Heart right ventricle (tissue), 16 donors: ENCODE measurements around the gene RHCE. TPM values are rescaled to one million over a fixed set of nuclear protein-coding genes. Genes with fewer than 3 reads are reported as not detected.
"Not testable (repeated sequence)": the region's sequence is repeated elsewhere in the genome, so short reads cannot be mapped to it uniquely, and the experiment has no call there.

Source experiments
- ATAC-seq, 8 donors: fragments of 200-7000 bp; cut with Tn5 transposase; one replicate each; pipeline ENCODE4 v1.9.1; 2020; ENCODE audit warnings: mild to moderate bottlenecking in 8 of 8, moderate library complexity in 8 of 8, moderate number of reproducible peaks in 1 of 8
- DNase-seq, 2 donors: peaks; one replicate each; pipeline ENCODE4 v3.0.0-alpha.2; 2020
- H3K27ac ChIP-seq, 10 donors: fragments of 200-600 bp; sonication (generic) in 2 of 10; one replicate each; pipeline versions ENCODE4 v1.5.0 to v1.8.0; 2020 to 2022; ENCODE audit warnings: mild to moderate bottlenecking in 3 of 10
- H3K27me3 ChIP-seq, 7 donors: fragments of 200-600 bp; one replicate each; pipeline ENCODE4 v1.8.0; 2021 to 2022; ENCODE audit warnings: mild to moderate bottlenecking in 2 of 7
- H3K36me3 ChIP-seq, 9 donors: fragments of 200-600 bp; sonication (generic) in 1 of 9; one replicate each; pipeline versions ENCODE4 v1.5.0 to v1.8.0; 2020 to 2022; ENCODE audit warnings: mild to moderate bottlenecking in 2 of 9
- H3K4me1 ChIP-seq, 9 donors: fragments of 200-600 bp; sonication (generic) in 1 of 9; one replicate each; pipeline versions ENCODE4 v1.5.0 to v1.8.0; 2020 to 2022; ENCODE audit warnings: mild to moderate bottlenecking in 4 of 9
- H3K4me3 ChIP-seq, 10 donors: fragments of 200-600 bp; sonication (generic) in 2 of 10; one replicate each; pipeline versions ENCODE4 v1.5.0 to v1.8.0; 2020 to 2022; ENCODE audit warnings: mild to moderate bottlenecking in 7 of 10, moderate library complexity in 2 of 10
- H3K9me3 ChIP-seq, 11 donors: fragments of 200-600 bp in 10 of 11; sonication (generic) in 2 of 11; one replicate each; pipeline versions ENCODE4 v1.5.0 to v1.8.0; 2013 to 2022; ENCODE audit warnings: mild to moderate bottlenecking in 2 of 11, control low read depth in 1 of 11, moderate library complexity in 1 of 11
- intact Hi-C, 10 donors: fragments of 100-400 bp; cut with DNase I; formaldehyde crosslinking; loops; one replicate each; pipeline versions ENCODE4 v1.11.1 to v1.14.2; 2022
- polyA plus RNA-seq, 2 donors: library from polyadenylated mRNA; stranded (reverse); fragments of 200-250 nt; gene quantifications; one replicate each; pipeline ENCODE4 v1.2.3, GENCODE V29; 2013
- total RNA-seq, 10 donors: library from RNA; stranded (reverse); fragmentation: NEBNext Ultra II Directional in 3 of 10; extraction: Animal tissue kit (Norgen Biotek cat#: 25700) in 3 of 10; gene quantifications; one replicate each; pipeline versions ENCODE4 v1.2.1 to v1.2.4, GENCODE V29; 2021 to 2023
- donor health status: Arrhythmogenic right ventricular cardiomyopathy.
- donor health status: ischemic (EF 13 %, LVEDD 7.1; RV severe dilation, severe dysfunction).
- donor health status: healthy with polysubstance abuse.
- donor health status: DM: no; HTN: yes; CAD: no.
- donor health status: DM: no; HTN: no; CAD: no.
- donor health status: ischemic (EF 25% LVEDD 6.9; RV normal size, moderate dysfunction).
- donor health status: ischemic (EF 25% LVEDD 5.7; RV mildly dilated, moderate dysfunction).
- donor health status: healthy.
- donor health status: DM: yes; HTN: yes; CAD: no.
- donor health status: Ischemic cardiomyopathy.
- donor health status: ischemic (EF 35%, LVEDD 5.7; RV mildly dilated, moderate dysfunction).
- donor health status: nonischemic (EF 11% LVEDD 7.7; RV severe dilation, severe dysfunction).
- donor health status: DM: yes; HTN: yes; CAD: no.
- donor health status: PGD.
- donor health status: ischemic (EF 29% LVEDD 5.4; RV normal size, mild dysfunction).
- donor health status: nonischemic (EF 23%, LVEDD 6.1; RV moderate dilation, normal function).

Gene RHCE
- total and polyA plus RNA-seq, 12 donors = 0.17 to 4.9 (median 0.92) TPM

- H3K4me1 ChIP-seq, H3K9me3 ChIP-seq, H3K27me3 ChIP-seq, intact Hi-C loops, H3K4me3 ChIP-seq, H3K27ac ChIP-seq, DNase-seq, ATAC-seq: not testable (repeated sequence)
- peaks cover 0 to 18% (median 0%) of the 10 kb centered on the region in 9 donors for H3K36me3 ChIP-seq
Measured at GRCh38 chr1:25312806-25313470, 107.7 kb downstream of the RHCE start.

Other genes with a start within 250 kb of the RHCE start
- 10 to 100 TPM; 28.0 to 39.0 (median 35.6) TPM for gene SYF2, start 188.3 kb downstream of the RHCE start, total RNA-seq
- gene SYF2, start 188.3 kb downstream of the RHCE start, polyA plus RNA-seq = 10 to 100 TPM; 37.9 to 55.9 TPM
- gene RSRP1, start 173.4 kb downstream of the RHCE start, total RNA-seq = 10 to 100 TPM; 21.1 to 47.3 (median 27.7) TPM
- gene RSRP1, start 173.4 kb downstream of the RHCE start, polyA plus RNA-seq = 100 to 1,000 TPM in 1 of 2 donors, 10 to 100 TPM in 1; 33.1 to 455 TPM
- gene RHD, start 148.3 kb downstream of the RHCE start, total RNA-seq = under 1 TPM in 1 of 10 donors, not detected in 9; 0.11 TPM
- gene RHD, start 148.3 kb downstream of the RHCE start, polyA plus RNA-seq = not detected
- 100 to 1,000 TPM in 1 of 10 donors, 10 to 100 TPM in 9; 69.2 to 128 (median 88.8) TPM for gene TMEM50A, start 82.5 kb downstream of the RHCE start, total RNA-seq
- gene TMEM50A, start 82.5 kb downstream of the RHCE start, polyA plus RNA-seq = 100 to 1,000 TPM in 1 of 2 donors, 10 to 100 TPM in 1; 84.3 to 102 TPM
- 10 to 100 TPM in 9 of 10 donors, 1 to 10 TPM in 1; 9.4 to 15.5 (median 13.5) TPM for gene MACO1, start 10.1 kb upstream of the RHCE start, total RNA-seq
- 1 to 10 TPM; 8.7 to 8.9 TPM for gene MACO1, start 10.1 kb upstream of the RHCE start, polyA plus RNA-seq
- gene LDLRAP1, start 122.8 kb upstream of the RHCE start, total RNA-seq = 10 to 100 TPM in 6 of 10 donors, 1 to 10 TPM in 4; 8.5 to 16.1 (median 11.6) TPM
- 10 to 100 TPM in 1 of 2 donors, 1 to 10 TPM in 1; 9.9 to 10.5 TPM for gene LDLRAP1, start 122.8 kb upstream of the RHCE start, polyA plus RNA-seq
- 10 to 100 TPM in 9 of 10 donors, 1 to 10 TPM in 1; 9.7 to 23.4 (median 14.2) TPM for gene MAN1C1, start 196.0 kb upstream of the RHCE start, total RNA-seq
- 10 to 100 TPM; 10.1 to 11.3 TPM for gene MAN1C1, start 196.0 kb upstream of the RHCE start, polyA plus RNA-seq